ENCODE data around the gene ACTN1. TPM values are rescaled to one million over a fixed set of nuclear protein-coding genes. Genes with fewer than 3 reads are reported as not detected.

The ACTN1 gene
- total RNA-seq, 1 experiment from 2014 or later, result 148 TPM

DNA sequence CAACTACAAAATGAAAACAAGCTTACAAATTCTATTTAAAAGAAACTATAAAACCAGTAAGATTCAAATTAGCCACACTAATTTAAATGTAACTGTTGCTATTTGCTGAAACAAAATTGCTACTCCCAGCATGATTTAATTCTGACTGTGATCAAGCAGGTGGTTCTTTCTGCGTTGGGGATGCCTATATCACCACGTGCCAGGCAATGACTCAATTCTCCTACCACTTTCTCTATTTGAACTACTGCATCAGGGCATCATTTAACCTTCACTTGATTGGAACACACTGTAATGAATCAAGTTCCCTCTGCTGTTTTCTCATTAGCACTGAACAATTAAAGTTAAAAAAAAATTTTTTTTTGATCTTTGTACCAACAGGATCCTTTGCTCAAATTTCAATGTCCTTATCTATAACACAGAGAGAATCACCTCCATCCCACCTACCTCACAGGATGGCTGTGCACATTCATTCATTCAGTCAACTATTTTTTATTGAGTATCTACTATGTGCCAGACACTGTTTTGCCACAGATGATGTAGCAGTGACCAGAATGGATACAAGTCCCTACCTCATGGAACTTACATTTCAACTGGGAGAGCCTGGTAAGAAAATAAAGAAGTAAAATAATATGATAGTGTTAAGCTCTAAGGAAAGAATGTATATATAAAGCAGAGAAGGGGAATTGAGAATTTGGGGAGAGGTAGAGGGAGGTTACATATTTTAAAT lies 8.0 kb upstream of the ACTN1 start:
- Histone ChIP-seq H3K4me1 (ENCODE audit: insufficient read depth, low read length, poor library complexity, severe bottlenecking) (no peaks in the 10 kb centered on the region), H3K36me3 (ENCODE audit: insufficient read depth, low read length, poor library complexity, severe bottlenecking) (no peaks in the 10 kb centered on the region), H3K9me3 (ENCODE audit: low read depth, low read length, poor library complexity, severe bottlenecking) (no peaks in the 10 kb centered on the region), H3K4me3 (ENCODE audit: low read depth, low read length, poor library complexity, severe bottlenecking) (no peak overlapping the region), H3K27ac (ENCODE audit: low read depth, low read length, poor library complexity, severe bottlenecking) (no peak overlapping the region), H3K27me3 (replicated peaks; ENCODE audit: insufficient read depth, low read depth, low read length, poor library complexity) (no peaks in the 10 kb centered on the region)
- ChIA-PET CTCF (no interaction called here), POLR2A (ENCODE audit: low non-redundant PET) (no interaction called here)
- TF ChIP-seq EZH2 (IDR thresholded peaks at IDR 0.05; ENCODE audit: borderline replicate concordance, low read depth, low read length, poor library complexity, severe bottlenecking) (no peak), CTCF (conservative IDR thresholded peaks at IDR 0.05; ENCODE audit: low read depth, low read length) (no peak)
- BruUV-seq (replicated peaks), result no TSS peak
- DNase-seq (ENCODE audit: low spot score), result no peak
- intact Hi-C loops (cut with micrococcal nuclease; ENCODE audit: unreplicated experiment), result no loop called here

DNA sequence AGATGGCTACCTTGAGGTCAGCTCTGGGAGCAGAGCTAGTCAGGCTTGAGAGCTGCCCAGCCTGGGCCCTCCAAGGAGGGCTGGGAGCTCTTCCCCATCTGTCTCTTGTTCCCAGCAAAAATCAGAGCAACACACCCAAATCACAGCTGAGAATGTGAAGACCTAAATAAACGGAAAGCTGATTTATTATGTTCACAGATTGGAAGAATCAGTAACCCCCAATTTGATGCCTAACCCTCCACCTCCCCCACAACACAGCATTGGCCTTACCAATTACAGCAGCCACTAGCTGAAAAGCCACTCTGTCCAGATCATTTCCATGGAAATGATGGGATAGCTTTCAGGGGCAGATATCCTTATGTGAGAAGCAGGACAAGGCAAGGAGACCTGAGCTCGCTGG lies 7.1 kb upstream of the ACTN1 start:
- Histone ChIP-seq H3K36me3 (ENCODE audit: insufficient read depth, low read length, poor library complexity, severe bottlenecking) (no peaks in the 10 kb centered on the region), H3K9me3 (ENCODE audit: low read depth, low read length, poor library complexity, severe bottlenecking) (no peaks in the 10 kb centered on the region), H3K27ac (ENCODE audit: low read depth, low read length, poor library complexity, severe bottlenecking) (no peak overlapping the region), H3K4me1 (ENCODE audit: insufficient read depth, low read length, poor library complexity, severe bottlenecking) (no peaks in the 10 kb centered on the region), H3K27me3 (replicated peaks; ENCODE audit: insufficient read depth, low read depth, low read length, poor library complexity) (no peaks in the 10 kb centered on the region), H3K4me3 (ENCODE audit: low read depth, low read length, poor library complexity, severe bottlenecking) (no peak overlapping the region)
- no peak for DNase-seq (ENCODE audit: low spot score)
- BruUV-seq (replicated peaks), result no TSS peak
- CTCF ChIA-PET, result no interaction called here
- intact Hi-C loops (cut with micrococcal nuclease; ENCODE audit: unreplicated experiment), result no loop called here
- TF ChIP-seq CTCF (conservative IDR thresholded peaks at IDR 0.05; ENCODE audit: low read depth, low read length), result no peak
- TF ChIP-seq EZH2 (IDR thresholded peaks at IDR 0.05; ENCODE audit: borderline replicate concordance, low read depth, low read length, poor library complexity, severe bottlenecking), result no peak
- POLR2A ChIA-PET (ENCODE audit: low non-redundant PET), result no interaction called here

GRCh38 chr14:68984686-68985085 lies 5.6 kb upstream of the ACTN1 start:
- DNase-seq (ENCODE audit: low spot score), result no peak
- TF ChIP-seq EZH2 (IDR thresholded peaks at IDR 0.05; ENCODE audit: borderline replicate concordance, low read depth, low read length, poor library complexity, severe bottlenecking) (no peak), CTCF (conservative IDR thresholded peaks at IDR 0.05; ENCODE audit: low read depth, low read length) (no peak)
- no peaks in the 10 kb centered on the region for H3K4me1 ChIP-seq (ENCODE audit: insufficient read depth, low read length, poor library complexity, severe bottlenecking)
- H3K36me3 ChIP-seq (ENCODE audit: insufficient read depth, low read length, poor library complexity, severe bottlenecking), result no peaks in the 10 kb centered on the region
- BruUV-seq (replicated peaks), result no TSS peak
- no peaks in the 10 kb centered on the region for H3K27me3 ChIP-seq (replicated peaks; ENCODE audit: insufficient read depth, low read depth, low read length, poor library complexity)
- H3K9me3 ChIP-seq (ENCODE audit: low read depth, low read length, poor library complexity, severe bottlenecking), result no peaks in the 10 kb centered on the region
- H3K4me3 ChIP-seq (ENCODE audit: low read depth, low read length, poor library complexity, severe bottlenecking), result no peak overlapping the region
- POLR2A ChIA-PET (ENCODE audit: low non-redundant PET), result no interaction called here
- CTCF ChIA-PET, result no interaction called here
- H3K27ac ChIP-seq (ENCODE audit: low read depth, low read length, poor library complexity, severe bottlenecking), result no peak overlapping the region
- intact Hi-C loops (cut with micrococcal nuclease; ENCODE audit: unreplicated experiment), result no loop called here
